GM12892 (cell line): Measurements from ENCODE around the gene NAGPA.

Experiments
- POLR2A ChIP-seq: IDR thresholded peaks from 2 replicates; pipeline ENCODE4 v1.6.1; 2011; ENCODE audit warnings: low read depth, low read length, control low read depth
- POLR2AphosphoS5 ChIP-seq: IDR thresholded peaks from 2 replicates; pipeline ENCODE4 v1.6.1; 2011; ENCODE audit warnings: low read depth, low read length, control low read depth
- TAF1 ChIP-seq: IDR thresholded peaks from 2 replicates; pipeline ENCODE4 v1.6.1; 2011; ENCODE audit warnings: low read depth, mild to moderate bottlenecking, control low read depth, low read length, borderline replicate concordance

DNA sequence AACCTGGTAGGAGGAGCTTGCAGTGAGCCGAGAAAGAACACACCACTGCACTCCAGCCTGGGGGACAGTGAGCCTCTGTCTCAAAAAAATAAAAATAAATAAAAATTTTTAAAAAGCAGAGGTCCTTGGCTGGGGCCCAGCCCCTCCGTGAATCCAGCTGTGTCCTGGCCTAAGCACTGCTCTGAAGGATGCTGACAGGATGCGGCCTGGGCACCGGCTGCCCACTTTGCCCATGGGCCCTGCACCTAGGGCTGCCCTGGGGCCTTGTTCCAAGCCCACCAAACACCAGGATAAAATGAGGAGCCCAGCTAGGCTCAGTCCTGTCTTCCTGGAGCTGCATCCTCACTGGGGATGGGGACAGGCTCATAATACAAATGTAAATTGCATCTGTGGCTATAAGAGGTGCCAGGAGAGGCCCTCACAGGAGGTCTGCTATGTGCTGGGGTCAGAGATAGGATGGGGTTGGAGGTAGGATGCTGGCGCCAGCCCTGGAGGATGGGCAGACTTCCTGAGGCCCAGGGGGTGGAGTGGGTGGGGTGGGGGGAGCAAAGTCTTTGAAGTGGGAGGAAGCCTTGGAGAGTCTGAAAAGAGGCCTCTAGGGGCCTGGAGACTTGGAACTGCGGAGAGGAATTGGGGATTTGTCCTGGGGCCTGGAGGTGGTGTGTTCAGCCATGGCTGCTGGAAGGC, 25.8 kb upstream of the NAGPA start:
- no peak for TF ChIP-seq POLR2A
- TF ChIP-seq POLR2AphosphoS5 = no peak
- TF ChIP-seq TAF1 = no peak
